HCT116 (cell line): Measurements from ENCODE around the gene CD63. TPM values are rescaled to one million over a fixed set of nuclear protein-coding genes. Genes with fewer than 3 reads are reported as not detected.

Experiments used
- ATAC-seq: fragments of 200-7000 bp; cut with Tn5 transposase; 2 replicates; pipeline ENCODE4 v1.9.1; 2020; ENCODE audit warnings: mild to moderate bottlenecking, moderate library complexity
- BruUV-seq: library from RNA; stranded (reverse); fragments of 400-500 nt; replicated peaks from 2 replicates; lab custom pipeline; 2021; lab: Mats Ljungman, UMichigan
- CTCF ChIA-PET: fragments of 300-600 bp; sonication (Branson Sonifier 250); formaldehyde crosslinking; loops from one replicate; lab custom pipeline; 2021; ENCODE audit warnings: antibody characterized with exemption; lab: Charles Lee
- POLR2A ChIA-PET: fragments of 300-600, 350-600 bp; sonication (Branson Sonifier 250); formaldehyde crosslinking; loops from one replicate; lab custom pipeline; 2021; ENCODE audit warnings: antibody characterized with exemption; lab: Charles Lee
- RAD21 ChIA-PET, 2 experiments: fragments of 300-600 bp; sonication (Branson Sonifier 250); formaldehyde crosslinking; loops; one replicate each; lab custom pipeline; 2023; ENCODE audit warnings: low total read pairs in 2 of 2; ENCODE audit not compliant: uncharacterized antibody in 2 of 2, unreplicated experiment in 2 of 2, low non-redundant PET in 1 of 2; lab: Charles Lee
- DNase-seq: peaks from one replicate; pipeline ENCODE4 v3.0.0-alpha.2; 2010; ENCODE audit warnings: low read depth, low spot score
- H2AFZ ChIP-seq: fragments of 200-600 bp; shearing (Covaris generic), sonication (generic); 2 replicates; pipeline ENCODE4 v1.6.1; 2017; ENCODE audit warnings: low read depth, mixed run types, mixed read lengths, antibody characterized with exemption, low read length; ENCODE audit not compliant: poor library complexity, severe bottlenecking
- H3K27ac ChIP-seq: 2 replicates; pipeline ENCODE4 v1.5.1; 2012; ENCODE audit warnings: low read depth, low read length
- H3K27me3 ChIP-seq: fragments of 200-600 bp; sonication (generic); 2 replicates; pipeline ENCODE4 v1.6.1; 2016; ENCODE audit warnings: mixed run types, low read length, mixed read lengths; ENCODE audit not compliant: insufficient read depth
- H3K36me3 ChIP-seq, 2 experiments: fragments of 200-500 bp in 1 of 2; fragments of 200-600 bp in 1 of 2; sonication (Bioruptor generic) in 1 of 2; sonication (generic) in 1 of 2; 2 replicates each; pipeline versions ENCODE4 v1.5.1 to v1.6.1; 2014 to 2016; ENCODE audit warnings: low read length in 2 of 2, inconsistent platforms in 1 of 2, mixed read lengths in 1 of 2, mixed run types in 1 of 2; ENCODE audit not compliant: insufficient read depth in 2 of 2, control insufficient read depth in 1 of 2
- H3K4me1 ChIP-seq, 2 experiments: fragments of 200-600 bp in 1 of 2; sonication (generic) in 1 of 2; 2 replicates each; pipeline versions ENCODE4 v1.5.1 to v1.6.1; 2012 to 2017; ENCODE audit warnings: low read length in 2 of 2, inconsistent platforms in 1 of 2, mild to moderate bottlenecking in 1 of 2, mixed read lengths in 1 of 2, mixed run types in 1 of 2, moderate library complexity in 1 of 2; ENCODE audit not compliant: insufficient read depth in 2 of 2, control insufficient read depth in 1 of 2
- H3K4me2 ChIP-seq: fragments of 200-600 bp; sonication (generic); 2 replicates; pipeline ENCODE4 v1.6.1; 2017; ENCODE audit warnings: mixed run types, low read length, mixed read lengths
- H3K4me3 ChIP-seq, 2 experiments: fragments of 200-600 bp in 1 of 2; sonication (generic) in 1 of 2; replicated peaks in 1 of 2; 2 replicates each; pipeline ENCODE4 v1.5.1; 2011 to 2016; ENCODE audit warnings: low read length in 2 of 2, control low read depth in 1 of 2, low read depth in 1 of 2, mild to moderate bottlenecking in 1 of 2, mixed read lengths in 1 of 2, mixed run types in 1 of 2
- H3K79me2 ChIP-seq: fragments of 200-600 bp; sonication (generic); 2 replicates; pipeline ENCODE4 v1.6.1; 2017; ENCODE audit warnings: mild to moderate bottlenecking, mixed run types, low read length, moderate library complexity, mixed read lengths; ENCODE audit not compliant: insufficient read depth
- H3K9ac ChIP-seq: fragments of 200-600 bp; sonication (generic); 2 replicates; pipeline ENCODE4 v1.6.1; 2016; ENCODE audit warnings: low read length, mixed read lengths
- H3K9me2 ChIP-seq: fragments of 200-600 bp; sonication (generic), shearing (Covaris generic); 2 replicates; pipeline ENCODE4 v1.6.1; 2017; ENCODE audit warnings: mixed run types, mild to moderate bottlenecking, moderate library complexity; ENCODE audit not compliant: insufficient read depth
- H3K9me3 ChIP-seq, 2 experiments: fragments of 200-500 bp in 1 of 2; fragments of 200-600 bp in 1 of 2; sonication (Bioruptor generic) in 1 of 2; sonication (generic) in 1 of 2; 2 replicates each; pipeline ENCODE4 v1.6.1; 2014 to 2017; ENCODE audit warnings: low read length in 2 of 2, mixed read lengths in 2 of 2, inconsistent platforms in 1 of 2, low read depth in 1 of 2, mild to moderate bottlenecking in 1 of 2, mixed run types in 1 of 2, moderate library complexity in 1 of 2; ENCODE audit not compliant: control insufficient read depth in 1 of 2, insufficient read depth in 1 of 2
- H4K20me1 ChIP-seq: fragments of 200-600 bp; sonication (generic), shearing (Covaris generic); 2 replicates; pipeline ENCODE4 v1.6.1; 2017; ENCODE audit warnings: mixed run types, mild to moderate bottlenecking, moderate library complexity; ENCODE audit not compliant: insufficient read depth
- CBX3 ChIP-seq: IDR thresholded peaks from 2 replicates; pipeline ENCODE4 v1.6.1; 2012; ENCODE audit warnings: low read depth
- CTCF ChIP-seq, 3 experiments: fragments of 200-600 bp in 1 of 3; sonication (generic) in 1 of 3; IDR thresholded peaks in 2 of 3; conservative IDR thresholded peaks in 1 of 3; 2 replicates each; pipeline ENCODE4 v1.5.1; 2012 to 2017; ENCODE audit warnings: low read depth in 2 of 3, low read length in 2 of 3, antibody characterized with exemption in 1 of 3, borderline replicate concordance in 1 of 3, control low read depth in 1 of 3, mild to moderate bottlenecking in 1 of 3, mixed read lengths in 1 of 3, mixed run types in 1 of 3, moderate library complexity in 1 of 3; ENCODE audit not compliant: insufficient read depth in 1 of 3
- EGR1 ChIP-seq: IDR thresholded peaks from 2 replicates; pipeline ENCODE4 v1.6.1; 2012; ENCODE audit warnings: low read depth
- REST ChIP-seq: IDR thresholded peaks from 2 replicates; pipeline ENCODE4 v1.6.1; 2012; ENCODE audit warnings: low read depth
- SIN3A ChIP-seq: IDR thresholded peaks from 2 replicates; pipeline ENCODE4 v1.6.1; 2012; ENCODE audit warnings: low read depth
- YY1 ChIP-seq: IDR thresholded peaks from 2 replicates; pipeline ENCODE4 v1.6.1; 2011; ENCODE audit warnings: low read length, low read depth, moderate library complexity, mild to moderate bottlenecking; ENCODE audit not compliant: insufficient replicate concordance; ENCODE audit errors: extremely low read depth
- intact Hi-C: fragments of 100-400 bp; cut with micrococcal nuclease; formaldehyde crosslinking; loops from 2 replicates; pipeline ENCODE4 v1.10.0; 2022
- total RNA-seq: library from RNA; stranded (reverse); gene quantifications from one replicate; pipeline ENCODE4 v1.2.1, GENCODE V29; 2021; ENCODE audit not compliant: unreplicated experiment

Gene CD63
- total RNA-seq, 1 experiment from 2014 or later, result 355 TPM

- H3K4me2 ChIP-seq, result no peak overlapping the region
- TF ChIP-seq EGR1, result no peak
- no peak for TF ChIP-seq CTCF (IDR thresholded peaks at IDR 0.05 in 2 of 3, conservative IDR thresholded peaks at IDR 0.05 in 1 of 3; ENCODE audit: borderline replicate concordance in 1 of 3, insufficient read depth in 1 of 3, low read depth in 2 of 3, low read length in 2 of 3)
- TF ChIP-seq YY1, result no peak
- TF ChIP-seq SIN3A, result no peak
- no peak for TF ChIP-seq CBX3
- TF ChIP-seq REST, result no peak
- TF ChIP-seq, all 23 proteins: peak for 0
- CTCF ChIA-PET, result no interaction called here
- ATAC-seq (no peak), DNase-seq (no peak)
- Histone ChIP-seq H3K27me3 (no peaks in the 10 kb centered on the region), H3K79me2 (0 out of 2 replicates have a peak, but pooled peaks cover 4% of the 10 kb centered on the region), H4K20me1 (no peaks in the 10 kb centered on the region), H3K9me2 (no peaks in the 10 kb centered on the region), H3K4me1 (peaks cover 3 to 4% of the 10 kb centered on the region in 2 experiments; a peak in 3 of 4 replicates), H3K36me3 (no peaks in the 10 kb centered on the region), H3K9ac (no peak overlapping the region), H3K27ac (no peak overlapping the region), H2AFZ (no peak overlapping the region), H3K4me3 (no peak overlapping the region), H3K9me3 (no peaks in the 10 kb centered on the region)
- intact Hi-C loops, result no loop called here
- POLR2A ChIA-PET, result interaction anchor here (0.7 kb wide), 1 partner anchor 17 kb away, joined by 7 read pairs; no protein-coding TSS in a partner anchor
- RAD21 ChIA-PET, result no interaction called here
- no TSS peak for BruUV-seq
Measured at GRCh38 chr12:55687746-55688145, 41.1 kb downstream of the CD63 start.
